ENCODE results near the gene PCDHGB7.
"Not testable (repeated sequence)": the region's sequence is repeated elsewhere in the genome, so short reads cannot be mapped to it uniquely, and the experiment has no call there.

PCDHGB7 gene

GRCh38 chr5:141399555-141400258 lies 17.8 kb upstream of the PCDHGB7 start:
- TF ChIP-seq CTCF (IDR thresholded peaks at IDR 0.05; ENCODE audit: control insufficient read depth, extremely low read depth, insufficient read depth): no peak
- DNase-seq (ENCODE audit: low read depth): no peak
- H3K4me3 ChIP-seq (ENCODE audit: low read depth, low read length): no peak overlapping the region

- peak; percentile 32 for TF ChIP-seq CTCF (IDR thresholded peaks at IDR 0.05; ENCODE audit: control insufficient read depth, extremely low read depth, insufficient read depth)
- DNase-seq (ENCODE audit: low read depth): no peak
- peak within 1 kb of the TSS; percentile 18; the same call in 1 of the 2 replicates for H3K4me3 ChIP-seq (ENCODE audit: low read depth, low read length)
Observed at GRCh38 chr5:141402553-141403243, 14.8 kb upstream of the PCDHGB7 start, which contains the start of gene PCDHGA9. TSS of gene PCDHGA9 (plus strand) at chr5:141402778. CDS start at chr5:141402953, 175 bp downstream.

GRCh38 chr5:141403387-141403786 lies 14.1 kb upstream of the PCDHGB7 start:
- DNase-seq (ENCODE audit: low read depth): no peak
- TF ChIP-seq CTCF (IDR thresholded peaks at IDR 0.05; ENCODE audit: control insufficient read depth, extremely low read depth, insufficient read depth): no peak

GRCh38 chr5:141407790-141408505 lies 9.5 kb upstream of the PCDHGB7 start, which contains the start of gene PCDHGB6:
TSS of gene PCDHGB6 (plus strand) at chr5:141408021. CDS start at chr5:141408203, 182 bp downstream.
- DNase-seq (ENCODE audit: low read depth); H3K4me3 ChIP-seq (ENCODE audit: low read depth, low read length): not testable (repeated sequence)
- TF ChIP-seq CTCF (IDR thresholded peaks at IDR 0.05; ENCODE audit: control insufficient read depth, extremely low read depth, insufficient read depth): peak; percentile 37; the same call in 1 of the 2 replicates

More at GRCh38 chr5:141403387-141403786, 14.1 kb upstream of the PCDHGB7 start:
- no peak overlapping the region for H3K4me3 ChIP-seq (ENCODE audit: low read depth, low read length)

- no peak overlapping the region for H3K4me3 ChIP-seq (ENCODE audit: low read depth, low read length)
- no peak for TF ChIP-seq CTCF (IDR thresholded peaks at IDR 0.05; ENCODE audit: control insufficient read depth, extremely low read depth, insufficient read depth)
- no peak for DNase-seq (ENCODE audit: low read depth)
Observed at GRCh38 chr5:141409598-141410306, 7.7 kb upstream of the PCDHGB7 start.

- no peak for TF ChIP-seq CTCF (IDR thresholded peaks at IDR 0.05; ENCODE audit: control insufficient read depth, extremely low read depth, insufficient read depth)
- H3K4me3 ChIP-seq (ENCODE audit: low read depth, low read length): no peak overlapping the region
- DNase-seq (ENCODE audit: low read depth): no peak
Observed at GRCh38 chr5:141411575-141411974, 5.9 kb upstream of the PCDHGB7 start.

All from LNCaP clone FGC (cell line).